AG10803 (cell line): ENCODE data around the gene ZNF837.

ENCODE experiments used
- DNase-seq: peaks from one replicate; pipeline ENCODE4 v3.0.0; 2010; ENCODE audit warnings: low read depth
- H3K4me3 ChIP-seq: 2 replicates; pipeline ENCODE4 v1.5.1; 2011; ENCODE audit warnings: mild to moderate bottlenecking, low read length, control low read depth
- CTCF ChIP-seq: conservative IDR thresholded peaks from 2 replicates; pipeline ENCODE4 v1.5.1; 2011; ENCODE audit warnings: mild to moderate bottlenecking, low read length, control low read depth, inconsistent platforms

ZNF837 gene

DNA sequence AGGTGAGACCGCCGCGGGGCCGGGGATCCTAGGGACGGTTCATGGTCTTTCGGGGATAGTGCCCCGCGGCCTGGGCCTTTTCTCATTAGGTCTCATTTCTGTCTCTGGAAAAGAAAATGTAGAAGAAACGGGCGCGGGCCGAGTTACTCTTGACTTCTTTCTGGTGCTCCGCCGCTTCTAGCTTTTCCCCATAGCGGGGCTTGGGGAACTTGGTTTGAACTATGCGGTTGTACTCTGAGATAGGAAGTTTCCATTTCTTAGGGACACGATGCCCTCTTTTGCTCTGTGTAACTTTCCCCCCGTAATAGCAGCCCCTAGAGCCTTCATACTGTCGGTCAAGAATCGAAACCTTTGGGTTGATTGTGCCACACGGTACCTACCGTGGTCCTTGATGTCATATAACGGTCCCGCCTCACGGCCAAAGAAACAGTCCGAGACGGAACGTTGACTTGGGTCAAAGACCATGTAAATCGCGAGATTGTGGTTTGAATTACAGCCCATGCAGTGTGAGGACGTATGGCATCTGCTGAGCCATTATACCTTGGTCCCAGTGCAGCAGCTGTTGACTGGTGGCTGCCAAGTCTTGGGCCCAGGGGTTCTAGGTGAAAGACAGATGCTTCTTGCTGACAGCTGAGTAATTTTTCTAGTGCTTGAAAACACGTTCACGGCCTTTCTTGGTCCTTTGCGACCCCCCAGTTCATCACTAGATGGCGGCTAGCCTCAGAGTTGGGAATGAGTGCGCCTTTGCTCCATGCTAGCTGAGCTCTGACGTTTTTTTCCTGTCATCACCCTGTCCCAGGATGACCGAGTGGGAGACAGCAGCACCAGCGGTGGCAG lies 6.7 kb upstream of the ZNF837 start:
- DNase-seq: no peak
- TF ChIP-seq CTCF: no peak
- peak overlapping the region; percentile 94 for H3K4me3 ChIP-seq

GRCh38 chr19:58386576-58387337 lies 5.9 kb upstream of the ZNF837 start, which contains the start of gene RPS5:
TSS of gene RPS5 (plus strand) at chr19:58387269. CDS start at chr19:58388138, 869 bp downstream.
- peak within 1 kb of the TSS; percentile 94 for H3K4me3 ChIP-seq
- TF ChIP-seq CTCF: no peak
- peak; percentile 99 for DNase-seq

DNA sequence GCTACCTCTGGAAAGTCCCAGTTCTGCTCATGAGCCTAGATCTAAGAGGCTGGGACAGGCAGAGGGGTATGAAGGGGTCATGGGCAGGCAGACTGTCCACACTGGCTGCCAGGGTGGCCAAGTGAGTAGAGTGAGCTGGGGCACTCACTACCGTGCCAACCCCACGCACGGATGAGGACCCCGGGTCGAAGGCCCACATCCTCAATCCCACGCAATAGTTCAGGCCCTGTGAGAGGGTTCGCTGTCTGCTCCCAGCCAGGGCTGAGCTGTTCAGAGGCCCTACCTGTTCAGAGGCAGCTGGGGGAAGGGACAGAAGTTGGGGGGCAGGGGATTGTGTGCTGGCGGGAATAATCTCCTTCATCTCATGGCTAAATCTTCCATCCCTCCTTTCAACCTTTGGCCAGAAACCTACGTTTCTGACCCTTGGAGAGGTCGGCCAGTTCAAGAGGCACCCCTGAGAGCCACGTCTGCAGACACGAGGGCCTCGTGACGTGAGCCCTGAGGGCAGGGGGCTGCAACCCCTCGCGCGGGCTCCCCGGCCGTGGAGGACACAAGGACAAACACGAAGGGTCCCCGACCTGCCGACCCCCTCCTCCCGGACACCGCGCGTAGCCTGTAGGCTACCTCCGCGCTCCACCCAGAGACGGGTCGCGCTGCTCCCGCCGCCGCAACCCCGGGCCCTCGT lies 5.2 kb upstream of the ZNF837 start:
- H3K4me3 ChIP-seq: peak overlapping the region; percentile 94
- no peak for DNase-seq
- no peak for TF ChIP-seq CTCF

DNA sequence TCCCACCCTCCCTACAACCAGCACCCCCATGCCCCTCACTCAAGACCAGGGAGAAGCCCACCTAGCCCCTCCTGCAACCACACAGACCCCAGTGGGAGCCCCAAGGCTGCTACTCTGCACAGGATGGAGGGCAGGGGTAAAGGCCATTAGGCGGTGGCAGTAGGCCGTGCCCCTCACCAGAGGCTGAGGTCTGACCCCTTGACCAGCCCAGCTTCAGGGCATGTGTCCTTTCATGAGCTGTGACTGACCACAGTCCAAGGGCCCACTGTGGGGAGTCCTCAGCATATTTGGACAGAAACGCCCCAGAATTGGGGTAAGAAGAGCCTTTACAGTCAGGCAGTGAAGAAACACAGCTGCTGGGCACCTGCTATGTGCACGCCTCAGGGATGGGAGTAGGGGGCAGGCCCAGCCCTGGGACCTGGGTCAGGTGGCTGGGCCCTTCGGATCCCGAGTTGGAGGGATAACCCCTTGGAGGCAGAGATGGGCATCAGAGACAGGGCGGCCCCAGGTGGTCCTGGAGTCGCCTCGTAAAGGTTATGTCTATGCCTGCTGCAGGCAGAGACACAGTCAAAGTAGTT lies 4.6 kb upstream of the ZNF837 start:
- H3K4me3 ChIP-seq: peak overlapping the region; percentile 94
- no peak for DNase-seq
- no peak for TF ChIP-seq CTCF

GRCh38 chr19:58382997-58383603 lies 2.3 kb upstream of the ZNF837 start:
- no peak overlapping the region for H3K4me3 ChIP-seq
- no peak for TF ChIP-seq CTCF
- DNase-seq: no peak

DNA sequence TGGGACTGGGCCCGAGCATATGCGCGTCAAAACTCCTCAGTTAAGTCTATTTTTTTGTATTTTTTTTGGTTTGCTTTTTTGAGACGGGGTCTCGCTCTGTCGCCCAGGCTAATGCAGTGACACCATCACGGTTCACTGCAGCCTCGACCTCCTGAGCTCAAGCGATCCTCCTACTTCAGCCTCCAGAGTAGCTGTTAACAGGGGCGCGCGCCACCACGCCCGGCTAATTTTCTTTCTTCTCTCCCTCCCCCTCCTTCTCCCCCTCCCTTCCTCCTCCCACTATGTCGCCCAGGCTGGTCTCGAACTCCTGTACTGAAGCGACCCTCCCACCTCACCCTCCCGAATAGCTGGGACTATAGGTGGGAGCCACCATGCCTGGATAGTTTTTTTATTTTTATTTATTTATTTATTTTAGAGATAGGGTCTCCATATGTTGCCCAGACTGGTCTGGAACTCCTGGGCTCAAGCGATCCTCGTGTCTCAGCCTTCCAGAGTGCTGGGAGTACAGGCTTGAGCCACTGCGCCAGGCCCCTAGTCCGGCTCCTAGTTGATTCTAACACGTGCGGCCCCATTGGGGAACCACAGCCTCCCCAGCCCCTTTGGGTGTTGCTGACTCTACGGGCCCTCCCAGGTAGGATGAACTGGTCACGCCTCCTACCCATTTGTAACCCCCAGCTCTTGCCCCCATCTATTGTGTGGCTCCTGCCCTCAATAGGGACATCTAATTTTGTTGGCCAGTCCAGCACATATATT lies 806 bp upstream of the ZNF837 start:
- TF ChIP-seq CTCF: no peak
- DNase-seq: no peak
- peak overlapping the region; percentile 86 for H3K4me3 ChIP-seq
